Endothelial cell (in vitro differentiated cells): ENCODE measurements around the gene ROR2. TPM values are rescaled to one million over a fixed set of nuclear protein-coding genes. Genes with fewer than 3 reads are reported as not detected.
"Not testable (repeated sequence)": the region's sequence is repeated elsewhere in the genome, so short reads cannot be mapped to it uniquely, and the experiment has no call there.

Source experiments
- DNase-seq: peaks from one replicate; pipeline ENCODE4 v3.0.0; 2021; ENCODE audit warnings: low spot score
- H3K27ac Mint-ChIP-seq: one replicate; pipeline ENCODE4 v1.8.0; 2021; ENCODE audit warnings: mixed read lengths, inconsistent platforms; ENCODE audit not compliant: unreplicated experiment
- H3K27me3 Mint-ChIP-seq: one replicate; pipeline ENCODE4 v1.8.0; 2021; ENCODE audit warnings: mild to moderate bottlenecking, moderate library complexity, mixed read lengths, inconsistent platforms; ENCODE audit not compliant: unreplicated experiment
- H3K36me3 Mint-ChIP-seq: one replicate; pipeline ENCODE4 v1.8.0; 2021; ENCODE audit warnings: mild to moderate bottlenecking, low read depth, mixed read lengths, inconsistent platforms; ENCODE audit not compliant: unreplicated experiment
- H3K4me1 Mint-ChIP-seq: one replicate; pipeline ENCODE4 v1.8.0; 2021; ENCODE audit warnings: mild to moderate bottlenecking, mixed read lengths, inconsistent platforms; ENCODE audit not compliant: unreplicated experiment
- H3K4me3 Mint-ChIP-seq: one replicate; pipeline ENCODE4 v1.8.0; 2021; ENCODE audit warnings: mild to moderate bottlenecking, mixed read lengths, inconsistent platforms; ENCODE audit not compliant: unreplicated experiment
- H3K9me3 Mint-ChIP-seq: one replicate; pipeline ENCODE4 v1.8.0; 2021; ENCODE audit warnings: mixed read lengths, inconsistent platforms; ENCODE audit not compliant: unreplicated experiment
- CTCF ChIP-seq: fragments of 200-600 bp; sonication (generic); IDR thresholded peaks from one replicate; pipeline ENCODE4 v1.5.0; 2021; ENCODE audit warnings: antibody characterized with exemption; ENCODE audit not compliant: unreplicated experiment
- total RNA-seq: library from RNA; stranded (reverse); fragmentation: NEBNext Ultra II Directional; extraction: Animal tissue kit (Norgen Biotek cat#: 25700); gene quantifications from one replicate; pipeline ENCODE4 v1.2.1, GENCODE V29; 2021; ENCODE audit not compliant: unreplicated experiment

Gene ROR2
- total RNA-seq, 1 donor from 2014 or later: 3.5 TPM

GRCh38 chr9:91549177-91549576 is 400.9 kb downstream of the ROR2 start:
- DNase-seq: no peak
- no peak for TF ChIP-seq CTCF
- Mint-ChIP-seq H3K4me1 (no peaks in the 10 kb centered on the region), H3K9me3 (no peaks in the 10 kb centered on the region), H3K36me3 (no peaks in the 10 kb centered on the region), H3K4me3 (no peak overlapping the region), H3K27ac (no peak overlapping the region), H3K27me3 (peaks cover 3% of the 10 kb centered on the region)

- Mint-ChIP-seq H3K4me1 (no peaks in the 10 kb centered on the region), H3K36me3 (no peaks in the 10 kb centered on the region), H3K27ac (no peak overlapping the region), H3K4me3 (no peak overlapping the region), H3K27me3 (peaks cover 3% of the 10 kb centered on the region), H3K9me3 (no peaks in the 10 kb centered on the region)
- DNase-seq: no peak
- TF ChIP-seq CTCF: no peak
Observed at GRCh38 chr9:91547081-91547480, 402.9 kb downstream of the ROR2 start.

GRCh38 chr9:91546574-91546973 is 403.5 kb downstream of the ROR2 start:
- Mint-ChIP-seq H3K27me3 (peaks cover 3% of the 10 kb centered on the region), H3K36me3 (no peaks in the 10 kb centered on the region), H3K9me3 (no peaks in the 10 kb centered on the region), H3K4me1 (no peaks in the 10 kb centered on the region), H3K27ac (no peak overlapping the region), H3K4me3 (no peak overlapping the region)
- no peak for DNase-seq
- no peak for TF ChIP-seq CTCF

GRCh38 chr9:91541734-91542133 is 408.3 kb downstream of the ROR2 start:
- H3K27ac Mint-ChIP-seq: no peak overlapping the region
- no peak for TF ChIP-seq CTCF
- H3K27me3 Mint-ChIP-seq: no peaks in the 10 kb centered on the region
- no peaks in the 10 kb centered on the region for H3K9me3 Mint-ChIP-seq
- H3K36me3 Mint-ChIP-seq: no peaks in the 10 kb centered on the region
- DNase-seq: no peak
- no peak overlapping the region for H3K4me3 Mint-ChIP-seq
- no peaks in the 10 kb centered on the region for H3K4me1 Mint-ChIP-seq

GRCh38 chr9:91540506-91540905 is 409.5 kb downstream of the ROR2 start:
- H3K4me3 Mint-ChIP-seq, H3K36me3 Mint-ChIP-seq, H3K9me3 Mint-ChIP-seq, DNase-seq, H3K4me1 Mint-ChIP-seq, H3K27ac Mint-ChIP-seq, H3K27me3 Mint-ChIP-seq: not testable (repeated sequence)

GRCh38 chr9:91536211-91536691 is 413.8 kb downstream of the ROR2 start:
- Mint-ChIP-seq H3K9me3 (no peaks in the 10 kb centered on the region), H3K27me3 (no peaks in the 10 kb centered on the region), H3K4me1 (peaks cover under 1% of the 10 kb centered on the region), H3K36me3 (no peaks in the 10 kb centered on the region), H3K27ac (no peak overlapping the region), H3K4me3 (no peak overlapping the region)
- no peak for TF ChIP-seq CTCF
- DNase-seq: no peak
